GM12878 (cell line): ENCODE data around the gene OSTC. TPM values are rescaled to one million over a fixed set of nuclear protein-coding genes. Genes with fewer than 3 reads are reported as not detected.

ENCODE experiments used
- ATAC-seq: fragments of 200-7000 bp; cut with Tn5 transposase; 3 replicates; pipeline ENCODE4 v1.9.1; 2020; ENCODE audit warnings: mild to moderate bottlenecking, moderate library complexity
- BruUV-seq: library from RNA; stranded (reverse); fragments of 400-500 nt; replicated peaks from 2 replicates; lab custom pipeline; 2021; lab: Mats Ljungman, UMichigan
- CTCF ChIA-PET: fragments of 300-600 bp; sonication (Branson Sonifier 250); formaldehyde crosslinking; extraction: SDS; loops from one replicate; lab custom pipeline; 2021; ENCODE audit warnings: inconsistent platforms; lab: Yijun Ruan, JAX
- POLR2A ChIA-PET: fragments of 350-600 bp; formaldehyde crosslinking; extraction: SDS; loops from one replicate; lab custom pipeline; 2021; ENCODE audit warnings: inconsistent platforms; lab: Charles Lee
- RAD21 ChIA-PET: fragments of 300-600 bp; sonication (Branson Sonifier 250); formaldehyde crosslinking; loops from one replicate; lab custom pipeline; 2023; ENCODE audit warnings: antibody characterized with exemption; ENCODE audit not compliant: unreplicated experiment; lab: Charles Lee
- SMC1A ChIA-PET: fragments of 300-600 bp; sonication (Branson Sonifier 250); formaldehyde crosslinking; loops from one replicate; lab custom pipeline; 2023; ENCODE audit not compliant: unreplicated experiment, uncharacterized antibody; lab: Charles Lee
- DNase-seq: peaks from one replicate; pipeline ENCODE4 v3.0.0-alpha.2; 2011; ENCODE audit warnings: low read depth, low spot score
- FAIRE-seq: peaks from 3 replicates; lab custom pipeline; 2011; peaks lifted over from hg19 to GRCh38; lab: Jason Lieb, UNC
- H2AFZ ChIP-seq: 2 replicates; pipeline ENCODE4 v1.6.0; 2011; ENCODE audit warnings: low read depth, low read length, control low read depth; ENCODE audit not compliant: control insufficient read depth
- H3K27ac ChIP-seq: 2 replicates; pipeline ENCODE4 v1.5.1; 2011; ENCODE audit warnings: control low read depth; ENCODE audit not compliant: control insufficient read depth, insufficient read depth
- H3K27me3 ChIP-seq, 2 experiments: replicated peaks in 1 of 2; 2 replicates each; pipeline versions ENCODE4 v1.6.0 to v1.6.1; 2011; ENCODE audit warnings: low read length in 1 of 2; ENCODE audit not compliant: control insufficient read depth in 2 of 2, insufficient read depth in 2 of 2
- H3K36me3 ChIP-seq, 2 experiments: 2 replicates each; pipeline ENCODE4 v1.5.1; 2011; ENCODE audit warnings: low read length in 1 of 2; ENCODE audit not compliant: control insufficient read depth in 2 of 2, insufficient read depth in 2 of 2
- H3K4me1 ChIP-seq: 2 replicates; pipeline ENCODE4 v1.6.1; 2011; ENCODE audit warnings: mild to moderate bottlenecking, low read length, moderate library complexity, mixed read lengths; ENCODE audit not compliant: control insufficient read depth, insufficient read depth
- H3K4me2 ChIP-seq: 2 replicates; pipeline ENCODE4 v1.6.0; 2011; ENCODE audit warnings: control low read depth; ENCODE audit not compliant: control insufficient read depth, insufficient read depth
- H3K4me3 ChIP-seq: fragments of 200-600 bp; sonication (generic); 2 replicates; pipeline ENCODE4 v1.5.1; 2016
- H3K79me2 ChIP-seq: 2 replicates; pipeline ENCODE4 v1.6.0; 2011; ENCODE audit warnings: low read length; ENCODE audit not compliant: control insufficient read depth, insufficient read depth
- H3K9ac ChIP-seq: 2 replicates; pipeline ENCODE4 v1.8.0; 2011; ENCODE audit warnings: low read length, control low read depth, mixed read lengths; ENCODE audit not compliant: control insufficient read depth, insufficient read depth
- H3K9me3 ChIP-seq: replicated peaks from 3 replicates; pipeline ENCODE4 v1.5.1; 2011; ENCODE audit warnings: mild to moderate bottlenecking, low read length; ENCODE audit not compliant: control insufficient read depth, insufficient read depth
- H4K20me1 ChIP-seq: 2 replicates; pipeline ENCODE4 v1.6.0; 2011; ENCODE audit not compliant: control insufficient read depth, insufficient read depth
- CUX1 ChIP-seq: IDR thresholded peaks from 2 replicates; pipeline ENCODE4 v1.6.1; 2012; ENCODE audit warnings: improper control_type of control experiment, low read depth, low read length; ENCODE audit not compliant: insufficient replicate concordance
- HDAC2 ChIP-seq: fragments of 200-600 bp; sonication (generic); IDR thresholded peaks from 2 replicates; pipeline ENCODE4 v1.6.1; 2017
- HDGF ChIP-seq: fragments of 450-650 bp; IDR thresholded peaks from 2 replicates; pipeline ENCODE4 v1.6.1; 2016; ENCODE audit warnings: antibody characterized with exemption
- KAT2A ChIP-seq: conservative IDR thresholded peaks from 2 replicates; pipeline ENCODE4 v1.6.1; 2011; ENCODE audit warnings: low read depth, low read length; ENCODE audit not compliant: control insufficient read depth
- MEF2B ChIP-seq: fragments of 450-650 bp; IDR thresholded peaks from 2 replicates; pipeline ENCODE4 v1.6.1; 2018; ENCODE audit warnings: mild to moderate bottlenecking, moderate library complexity; ENCODE audit not compliant: partially characterized antibody, poor library complexity, severe bottlenecking
- PML ChIP-seq: IDR thresholded peaks from 2 replicates; pipeline ENCODE4 v1.6.1; 2012; ENCODE audit warnings: low read length, inconsistent platforms
- POLR2A ChIP-seq: IDR thresholded peaks from 2 replicates; pipeline ENCODE4 v1.6.1; 2011; ENCODE audit warnings: low read depth, mild to moderate bottlenecking, low read length
- REST ChIP-seq: IDR thresholded peaks from 2 replicates; pipeline ENCODE4 v1.6.1; 2012; ENCODE audit warnings: mild to moderate bottlenecking, low read depth, low read length
- SMARCA5 ChIP-seq: fragments of 450-650 bp; IDR thresholded peaks from 2 replicates; pipeline ENCODE4 v1.6.1; 2017; ENCODE audit warnings: mild to moderate bottlenecking
- SUZ12 ChIP-seq: fragments of 200-600 bp; sonication (generic); IDR thresholded peaks from one replicate; pipeline ENCODE4 v1.6.1; 2018; ENCODE audit warnings: antibody characterized with exemption, mild to moderate bottlenecking; ENCODE audit not compliant: unreplicated experiment
- TBL1XR1 ChIP-seq: IDR thresholded peaks from 2 replicates; pipeline ENCODE4 v1.6.1; 2012; ENCODE audit warnings: low read depth, low read length, improper control_type of control experiment
- USF2 ChIP-seq: IDR thresholded peaks from 2 replicates; pipeline ENCODE4 v1.6.1; 2011; ENCODE audit warnings: low read depth, low read length, improper control_type of control experiment, borderline replicate concordance
- ZNF217 ChIP-seq: fragments of 450-650 bp; IDR thresholded peaks from 2 replicates; pipeline ENCODE4 v1.6.1; 2017; ENCODE audit warnings: antibody characterized with exemption, mild to moderate bottlenecking
- ZNF622 ChIP-seq: fragments of 450-650 bp; IDR thresholded peaks from 2 replicates; pipeline ENCODE4 v1.6.1; 2017; ENCODE audit warnings: mild to moderate bottlenecking, inconsistent platforms
- ZSCAN29 ChIP-seq: fragments of 450-650 bp; IDR thresholded peaks from 2 replicates; pipeline ENCODE4 v1.6.1; 2017; ENCODE audit warnings: mild to moderate bottlenecking, moderate library complexity
- WGBS: methylation state at CpG from one replicate; pipeline ENCODE4 v1.1.6; 2016; ENCODE audit warnings: low lambda C conversion rate; ENCODE audit not compliant: insufficient replicate concordance, insufficient coverage; ENCODE audit errors: missing lambda C conversion rate; 5-methylcytosine and 5-hydroxymethylcytosine counted together
- in situ Hi-C: fragments of 300-500 bp; cut with MboI; formaldehyde crosslinking; loops from 9 replicates; pipeline ENCODE4 v1.14.3; 2018; ENCODE audit warnings: mixed read lengths
- intact Hi-C: fragments of 100-400 bp; cut with micrococcal nuclease; formaldehyde crosslinking; loops from one replicate; pipeline ENCODE4 v1.14.2; 2022; ENCODE audit not compliant: unreplicated experiment
- polyA plus RNA-seq, 11 experiments: library from polyadenylated mRNA; depleted of rRNA in 4 of 11; unstranded in 6 of 11; stranded (reverse) in 5 of 11; fragments of >200 nt; fragmentation: Nextera tagmentation in 4 of 11; fragmentation: Illumina TruSeq in 1 of 11; extraction: Ambion mirVana in 4 of 11; extraction: Trizol in 1 of 11; gene quantifications; 1 replicate in 1 of 11; 2 replicates in 10 of 11; pipeline versions ENCODE4 v1.2.1 to v1.2.3, GENCODE V29; 2011 to 2016; ENCODE audit warnings: inconsistent platforms in 2 of 11, missing spikeins in 2 of 11, low read depth in 1 of 11
- total RNA-seq, 4 experiments: library from RNA; depleted of rRNA in 3 of 4; stranded (reverse); fragments of >200 nt in 3 of 4; fragmentation: Illumina TruSeq in 1 of 4; extraction: Trizol in 1 of 4; gene quantifications; 2 replicates each; pipeline versions ENCODE4 v1.2.1 to v1.2.3, GENCODE V29; 2013 to 2021

Gene OSTC
- total and polyA plus RNA-seq, 10 of the 15 experiments (the other 5 are each of a cell fraction or from before 2014, with no cell fraction given): 106 to 681 (median 181) TPM

GRCh38 chr4:108636246-108636645 lies 14.2 kb upstream of the OSTC start:
- Histone ChIP-seq H3K27ac (no peak overlapping the region), H3K79me2 (no peaks in the 10 kb centered on the region), H3K9me3 (no peaks in the 10 kb centered on the region), H3K36me3 (peaks cover 5 to 6% of the 10 kb centered on the region in 2 experiments), H3K4me2 (no peak overlapping the region), H3K9ac (no peak overlapping the region), H2AFZ (no peak overlapping the region), H3K4me1 (no peaks in the 10 kb centered on the region), H3K4me3 (no peak overlapping the region), H3K27me3 (no peaks in the 10 kb centered on the region), H4K20me1 (no peaks in the 10 kb centered on the region)
- CTCF ChIA-PET: no interaction called here
- POLR2A ChIA-PET: interaction anchor here (0.7 kb wide), 1 partner anchor 251 kb away, joined by 3 read pairs; no protein-coding TSS in a partner anchor
- in situ Hi-C loops: no loop called here
- ATAC-seq (no peak), DNase-seq (no peak), FAIRE-seq (no peak)
- TF ChIP-seq MEF2B (no peak), CUX1 (no peak), ZNF217 (no peak), KAT2A (no peak), USF2 (no peak), ZSCAN29 (no peak), SMARCA5 (no peak), ZNF622 (no peak), HDGF (no peak), REST (no peak), POLR2A (no peak), TBL1XR1 (no peak), PML (no peak), HDAC2 (no peak), SUZ12 (no peak)
- no TSS peak for BruUV-seq
- SMC1A ChIA-PET: no interaction called here
- intact Hi-C loops: no loop called here
- RAD21 ChIA-PET: no interaction called here
- 54% methylated on average over 1 of the region's 1 CpG for WGBS
